HK-2 (cell line): Measurements from ENCODE around the gene PSMD5.

ENCODE experiments used
- DNase-seq: peaks from one replicate; pipeline ENCODE4 v3.0.0-alpha.2; 2018; ENCODE audit not compliant: unreplicated experiment

PSMD5 gene

GRCh38 chr9:120875195-120875565 lies 32.5 kb upstream of the PSMD5 start:
- no peak for DNase-seq

- no peak for DNase-seq
Measured at GRCh38 chr9:120874226-120875194, 31.8 kb upstream of the PSMD5 start.

DNA sequence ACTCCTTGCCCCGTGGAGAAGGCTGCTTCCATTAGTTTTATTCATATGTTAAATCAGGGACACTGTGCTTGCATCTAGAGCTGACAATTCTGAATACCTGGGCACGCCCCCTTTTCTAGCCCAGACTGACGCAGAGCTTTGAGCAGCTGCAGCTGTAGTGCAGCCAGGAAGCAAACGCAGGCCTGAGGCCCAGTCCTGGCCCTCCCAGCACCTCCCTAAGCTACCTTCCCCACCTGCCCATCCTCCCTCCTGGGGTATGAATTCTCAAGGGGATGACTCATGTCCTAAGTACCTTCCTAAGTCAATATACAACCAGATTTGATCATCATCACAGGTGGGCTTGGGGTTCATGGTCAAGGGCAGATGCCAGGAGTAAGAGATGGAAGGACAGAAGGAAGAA lies 30.8 kb upstream of the PSMD5 start:
- peak; percentile 79 for DNase-seq

- no peak for DNase-seq
Measured at GRCh38 chr9:120872791-120873502, 30.2 kb upstream of the PSMD5 start.

- DNase-seq: no peak
Measured at GRCh38 chr9:120870206-120870605, 27.5 kb upstream of the PSMD5 start.

DNA sequence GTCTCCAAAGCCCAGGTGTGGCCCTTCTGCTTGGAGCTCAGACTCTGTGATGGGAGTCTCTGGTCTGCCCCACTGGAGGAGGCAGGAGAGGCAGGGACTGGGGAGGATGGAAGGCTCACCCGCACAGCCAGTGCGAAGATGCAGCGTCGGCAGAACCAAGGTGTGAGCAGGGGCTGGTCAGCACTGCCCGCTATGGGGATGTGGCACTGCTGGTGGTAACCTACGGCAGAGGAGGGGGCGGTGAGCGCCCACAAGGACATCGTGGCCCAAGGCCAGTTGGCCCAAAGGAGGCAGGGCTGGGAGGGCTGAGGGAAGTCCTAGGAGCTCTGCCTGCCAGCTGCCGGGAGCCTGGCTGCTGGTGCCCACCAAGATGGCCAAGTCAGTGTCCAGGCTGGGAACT lies 27.0 kb upstream of the PSMD5 start:
- DNase-seq: no peak

DNA sequence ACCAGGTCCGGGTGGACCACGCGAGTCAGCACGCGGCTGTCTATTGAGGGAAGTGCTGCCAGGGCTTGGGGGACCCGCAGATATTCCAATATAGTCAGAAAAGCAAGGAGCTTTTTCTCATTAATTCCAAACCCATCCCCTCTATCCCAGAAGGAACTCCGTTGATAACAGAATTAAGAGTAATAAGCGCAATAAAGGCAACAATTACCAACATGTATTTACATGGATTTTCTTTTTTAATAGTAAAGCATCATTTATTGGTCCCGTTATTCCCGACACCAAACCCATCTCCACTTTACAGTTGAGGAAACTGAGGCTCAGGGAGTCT lies 26.6 kb upstream of the PSMD5 start:
- no peak for DNase-seq

DNA sequence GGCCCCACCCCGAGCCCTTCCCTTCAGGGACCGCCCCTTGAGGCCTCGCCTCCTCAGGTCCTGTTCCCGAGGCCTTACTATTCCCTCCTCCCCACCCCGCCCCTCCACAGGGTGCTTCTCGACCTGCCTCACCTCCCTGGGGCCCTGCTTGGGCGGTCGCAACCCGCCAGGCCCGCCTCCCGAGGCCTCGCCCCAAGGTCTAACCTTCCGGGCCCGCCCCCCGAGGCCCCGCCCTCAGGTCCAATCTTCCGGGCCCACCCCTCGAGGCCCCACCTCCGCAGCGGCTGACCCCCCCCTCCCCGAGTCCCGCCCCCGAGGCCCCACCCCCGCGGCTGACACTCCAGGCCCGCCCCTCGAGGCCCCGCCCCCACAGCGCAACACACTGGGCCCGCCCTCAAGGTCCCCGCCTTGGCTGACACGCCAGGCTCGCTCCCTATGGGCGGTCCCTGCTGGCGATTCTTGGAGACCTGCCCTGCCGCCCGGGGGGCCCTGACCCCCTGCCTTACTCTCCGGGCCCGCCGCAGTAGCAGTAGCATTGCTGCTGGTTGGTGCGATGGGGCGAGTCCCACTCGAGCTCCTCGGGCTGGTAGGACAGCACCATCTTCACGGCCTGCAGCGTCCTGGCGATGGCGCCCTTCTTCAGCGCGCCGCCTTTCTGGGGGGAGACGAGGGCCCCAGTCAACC lies 26.1 kb upstream of the PSMD5 start:
- DNase-seq: peak; percentile 86

GRCh38 chr9:120868339-120868675 lies 25.6 kb upstream of the PSMD5 start:
- no peak for DNase-seq

GRCh38 chr9:120867676-120868338 lies 25.1 kb upstream of the PSMD5 start:
- DNase-seq: no peak

DNA sequence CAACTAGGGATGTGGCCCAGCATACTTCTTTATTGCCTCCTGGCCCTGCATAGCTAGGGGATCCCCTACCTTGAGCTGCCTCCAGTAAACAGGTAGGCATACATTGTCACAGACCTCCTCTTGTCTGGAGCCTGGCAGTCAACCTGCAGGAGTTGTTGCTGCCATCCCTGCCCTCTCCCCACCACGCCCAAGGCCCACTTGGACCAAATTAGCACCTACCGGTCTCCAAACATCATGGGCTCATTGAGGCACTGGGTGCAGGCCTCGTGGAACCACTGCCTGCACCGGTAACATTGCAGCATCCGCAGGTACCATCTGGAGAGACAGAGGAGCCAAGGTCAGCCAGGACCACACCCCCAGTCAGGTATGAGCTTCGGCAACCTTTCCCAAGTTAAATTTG lies 23.9 kb upstream of the PSMD5 start:
- no peak for DNase-seq

DNA sequence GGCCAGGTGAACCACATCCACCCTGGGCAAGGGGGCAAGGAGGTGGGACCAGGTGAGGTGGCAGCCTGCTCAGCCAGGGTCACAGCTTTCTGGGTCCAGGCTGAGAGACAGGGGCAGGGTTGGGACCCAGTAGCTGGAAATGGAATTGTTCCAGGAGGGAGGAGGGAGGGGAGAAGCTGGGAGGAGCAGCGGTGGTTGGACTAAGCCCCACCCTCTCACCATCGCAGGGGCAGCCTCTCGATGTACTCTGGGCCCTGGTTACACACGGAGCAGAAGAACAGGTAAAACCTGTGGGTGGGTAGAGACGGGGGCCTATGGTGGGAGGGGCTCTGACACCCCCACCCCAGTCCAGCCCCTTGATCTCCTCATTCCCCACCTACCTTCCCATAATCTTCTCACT lies 23.1 kb upstream of the PSMD5 start:
- DNase-seq: no peak

- no peak for DNase-seq
Measured at GRCh38 chr9:120865176-120865575, 22.5 kb upstream of the PSMD5 start.

GRCh38 chr9:120864719-120865118 lies 22.0 kb upstream of the PSMD5 start:
- no peak for DNase-seq

DNA sequence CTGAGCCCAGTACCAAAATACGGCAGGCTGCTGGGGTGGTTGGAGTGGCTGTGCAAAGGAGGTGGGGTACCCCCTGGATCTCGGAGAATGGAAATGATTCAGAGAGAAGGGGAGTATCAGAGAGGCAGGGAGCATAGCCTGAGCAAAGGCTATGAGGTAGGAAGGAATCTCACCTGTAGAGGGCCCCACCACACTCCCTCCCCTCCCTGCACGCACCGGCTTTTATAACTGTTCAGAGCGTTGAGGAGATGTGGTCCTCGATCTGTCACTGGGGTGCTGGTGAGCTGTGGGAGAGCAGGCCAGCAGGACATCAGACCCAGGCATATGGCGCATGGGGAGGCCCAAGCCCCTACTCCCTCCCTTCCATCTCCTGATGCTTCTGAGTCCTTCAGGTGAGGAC lies 21.1 kb upstream of the PSMD5 start:
- DNase-seq: no peak

GRCh38 chr9:120862452-120862851 lies 19.7 kb upstream of the PSMD5 start:
- no peak for DNase-seq

DNA sequence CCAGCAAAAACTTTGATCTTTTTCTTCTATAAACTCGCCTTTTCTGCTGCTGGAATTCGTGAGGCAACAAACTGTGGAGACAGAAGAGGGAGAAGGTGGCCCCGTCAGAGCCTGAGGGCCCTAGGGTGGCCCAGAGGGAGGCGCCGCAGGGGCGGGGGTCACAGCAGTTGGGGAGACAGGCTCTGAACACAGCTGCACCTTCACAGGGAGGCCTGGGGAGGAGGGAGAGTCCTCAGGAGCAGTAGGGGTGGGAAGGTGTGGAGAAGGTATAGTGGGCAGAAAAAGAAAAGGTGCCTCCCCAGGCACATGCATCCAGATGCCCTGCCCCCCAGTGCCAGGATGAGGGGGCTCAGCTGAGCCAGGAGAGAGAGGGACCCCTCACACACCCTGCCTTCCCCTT lies 19.2 kb upstream of the PSMD5 start:
- no peak for DNase-seq

GRCh38 chr9:120860083-120860482 lies 17.4 kb upstream of the PSMD5 start:
- no peak for DNase-seq

GRCh38 chr9:120859361-120859760 lies 16.6 kb upstream of the PSMD5 start:
- DNase-seq: no peak

- DNase-seq: no peak
Measured at GRCh38 chr9:120857902-120858301, 15.2 kb upstream of the PSMD5 start.

GRCh38 chr9:120857481-120857880 lies 14.8 kb upstream of the PSMD5 start:
- no peak for DNase-seq

GRCh38 chr9:120856700-120857099 lies 14.0 kb upstream of the PSMD5 start:
- DNase-seq: no peak
